ENCODE results near the gene PRELID3B. TPM values are rescaled to one million over a fixed set of nuclear protein-coding genes. Genes with fewer than 3 reads are reported as not detected.

The PRELID3B gene
- total RNA-seq, 2 donors from 2014 or later, result 28.9 to 35.6 TPM

- no peak for TF ChIP-seq CTCF (IDR thresholded peaks at IDR 0.05)
- no peak for TF ChIP-seq POLR2A (IDR thresholded peaks at IDR 0.05)
- TF ChIP-seq POLR2AphosphoS5 (IDR thresholded peaks at IDR 0.05), result no peak
- 88% methylated on average over 8 of the region's 8 CpGs for WGBS
- DNase-seq (ENCODE audit: low spot score), result no peak
- H3K27me3 ChIP-seq (replicated peaks; ENCODE audit: insufficient read depth), result no peaks in the 10 kb centered on the region
- peaks cover 7% of the 10 kb centered on the region for H3K4me1 ChIP-seq (replicated peaks)
- no peak overlapping the region for H3K27ac ChIP-seq
- no peak overlapping the region for H3K4me3 ChIP-seq
- intact Hi-C loops (cut with DNase I), result no loop called here
- H3K36me3 ChIP-seq, result no peaks in the 10 kb centered on the region
- no peaks in the 10 kb centered on the region for H3K9me3 ChIP-seq
Measured at GRCh38 chr20:59008715-59009336, 33.8 kb downstream of the PRELID3B start.

- Histone ChIP-seq H3K27me3 (replicated peaks; ENCODE audit: insufficient read depth) (no peaks in the 10 kb centered on the region), H3K4me3 (peak overlapping the region; percentile 66 to 68), H3K27ac (peak overlapping the region; percentile 72 to 76), H3K9me3 (no peaks in the 10 kb centered on the region), H3K36me3 (no peaks in the 10 kb centered on the region), H3K4me1 (replicated peaks) (peaks cover 7% of the 10 kb centered on the region)
- intact Hi-C loops (cut with DNase I), result no loop called here
- 84% methylated on average over 24 of the region's 24 CpGs for WGBS
- TF ChIP-seq POLR2A (IDR thresholded peaks at IDR 0.05), result no peak
- no peak for TF ChIP-seq POLR2AphosphoS5 (IDR thresholded peaks at IDR 0.05)
- no peak for TF ChIP-seq CTCF (IDR thresholded peaks at IDR 0.05)
- no peak for DNase-seq (ENCODE audit: low spot score)
Measured at GRCh38 chr20:59007665-59008511, 34.7 kb downstream of the PRELID3B start.

GRCh38 chr20:59006864-59007664 is 35.5 kb downstream of the PRELID3B start, which contains the start of gene CTSZ:
CTSZ (minus strand) TSS chr20:59007254; CDS start chr20:59007128, 126 bp downstream.
- H3K9me3 ChIP-seq, result no peaks in the 10 kb centered on the region
- peak within 1 kb of the TSS; percentile 66 to 68 for H3K4me3 ChIP-seq
- H3K27me3 ChIP-seq (replicated peaks; ENCODE audit: insufficient read depth), result no peaks in the 10 kb centered on the region
- H3K4me1 ChIP-seq (replicated peaks), result peaks cover 7% of the 10 kb centered on the region
- intact Hi-C loops (cut with DNase I), result no loop called here
- 6% methylated on average over 51 of the region's 82 CpGs for WGBS
- DNase-seq (ENCODE audit: low spot score), result no peak
- peak within 1 kb of the TSS; percentile 72 to 76 for H3K27ac ChIP-seq
- peak; percentile 36 for TF ChIP-seq POLR2A (IDR thresholded peaks at IDR 0.05)
- TF ChIP-seq POLR2AphosphoS5 (IDR thresholded peaks at IDR 0.05), result no peak
- no peaks in the 10 kb centered on the region for H3K36me3 ChIP-seq

- Histone ChIP-seq H3K4me1 (replicated peaks) (peaks cover 7% of the 10 kb centered on the region), H3K4me3 (peak overlapping the region; percentile 66 to 68), H3K27me3 (replicated peaks; ENCODE audit: insufficient read depth) (no peaks in the 10 kb centered on the region), H3K27ac (peak overlapping the region; percentile 72 to 76), H3K36me3 (peaks cover 0 to 6% of the 10 kb centered on the region in 2 donors), H3K9me3 (no peaks in the 10 kb centered on the region)
- TF ChIP-seq POLR2AphosphoS5 (IDR thresholded peaks at IDR 0.05) (no peak), POLR2A (IDR thresholded peaks at IDR 0.05) (no peak), CTCF (IDR thresholded peaks at IDR 0.05) (no peak)
- intact Hi-C loops (cut with DNase I), result no loop called here
- 17% methylated on average over 26 of the region's 29 CpGs for WGBS
- no peak for DNase-seq (ENCODE audit: low spot score)
Measured at GRCh38 chr20:59006167-59006863, 36.3 kb downstream of the PRELID3B start.

All from prostate gland (tissue), 2 donors.